ENCODE measurements around the gene EFNA3. TPM values are rescaled to one million over a fixed set of nuclear protein-coding genes. Genes with fewer than 3 reads are reported as not detected.
A peak's percentile ranks its signal among the peaks of the same experiment; 100 is the strongest.

Gene EFNA3
- total and polyA plus RNA-seq, 2 of the 4 experiments (the other 2 are of a cell fraction), result 0.72 to 1.6 TPM

GRCh38 chr1:155125946-155126555, 47.4 kb downstream of the EFNA3 start:
- H3K23ac ChIP-seq (ENCODE audit: low read depth, low read length), result no peak overlapping the region
- intact Hi-C loops (cut with micrococcal nuclease), result loop anchor here (5.0 kb wide), 1 partner anchor 34 kb away; no protein-coding TSS in a partner anchor
- H3K9me1 ChIP-seq (ENCODE audit: insufficient read depth, low read length), result peaks cover 8% of the 10 kb centered on the region; the same call in 1 of the 2 replicates
- no peak for DNase-seq
- H3K4me2 ChIP-seq (ENCODE audit: low read depth, low read length), result peak overlapping the region; percentile 4; the same call in 1 of the 2 replicates
- H3K4ac ChIP-seq (ENCODE audit: low read depth, low read length), result no peak overlapping the region
- H3K14ac ChIP-seq (replicated peaks; ENCODE audit: low read depth, low read length), result no peak overlapping the region
- peak overlapping the region; percentile 79 for H2AK9ac ChIP-seq (replicated peaks; ENCODE audit: low read depth, low read length, poor library complexity)
- H4K20me1 ChIP-seq (ENCODE audit: insufficient read depth, low read length), result peaks cover 2% of the 10 kb centered on the region
- ATAC-seq (ENCODE audit: low read depth), result peak; percentile 13
- ChIA-PET POLR2A (ENCODE audit: unreplicated experiment) (no interaction called here), CTCF (interaction anchor here (0.8 kb wide), 1 partner anchor 10 kb away, joined by 3 read pairs; no protein-coding TSS in a partner anchor)
- H2AFZ ChIP-seq (replicated peaks; ENCODE audit: low read length, poor library complexity), result peak overlapping the region; percentile 68
- H3K56ac ChIP-seq (ENCODE audit: extremely low read depth, insufficient read depth, low read length), result no peak overlapping the region
- H3K27me3 ChIP-seq (ENCODE audit: control insufficient read depth, insufficient read depth, low read length), result peaks cover 50% of the 10 kb centered on the region
- dilution Hi-C loops (cut with HindIII; ENCODE audit: low sequenced_read_pairs, unreplicated experiment), result no loop called here
- no peaks in the 10 kb centered on the region for H3K36me3 ChIP-seq (ENCODE audit: control insufficient read depth, insufficient read depth, low read length)
- no peak overlapping the region for H2BK5ac ChIP-seq (ENCODE audit: low read depth, low read length, poor library complexity, severe bottlenecking)
- no peak overlapping the region for H2BK120ac ChIP-seq (ENCODE audit: low read depth, low read length)
- no peak overlapping the region for H2BK20ac ChIP-seq (ENCODE audit: low read depth, low read length)
- TF ChIP-seq RFX5 (IDR thresholded peaks at IDR 0.05; ENCODE audit: low read depth, low read length), result no peak
- TF ChIP-seq ELK1 (IDR thresholded peaks at IDR 0.05; ENCODE audit: borderline replicate concordance, low read depth, low read length), result no peak
- TF ChIP-seq MAFK (IDR thresholded peaks at IDR 0.05; ENCODE audit: low read depth, low read length), result no peak
- no peak for TF ChIP-seq CHD1 (IDR thresholded peaks at IDR 0.05; ENCODE audit: low read depth, low read length)
- no peak for TF ChIP-seq CEBPB (IDR thresholded peaks at IDR 0.05; ENCODE audit: low read depth, low read length)
- no peak for TF ChIP-seq RAD21 (IDR thresholded peaks at IDR 0.05; ENCODE audit: low read length)
- TF ChIP-seq FOS (IDR thresholded peaks at IDR 0.05; ENCODE audit: low read depth, low read length), result no peak
- TF ChIP-seq MAZ (IDR thresholded peaks at IDR 0.05; ENCODE audit: borderline replicate concordance, low read depth, low read length), result no peak
- TF ChIP-seq USF2 (IDR thresholded peaks at IDR 0.05; ENCODE audit: low read depth, low read length), result no peak
- no peak for TF ChIP-seq SMC3 (IDR thresholded peaks at IDR 0.05; ENCODE audit: low read depth, low read length)
- H3K9ac ChIP-seq (ENCODE audit: low read depth, low read length), result no peak overlapping the region
- H3K4me3 ChIP-seq (ENCODE audit: insufficient read depth, low read depth, low read length), result no peak overlapping the region
- no peak overlapping the region for H3K27ac ChIP-seq (ENCODE audit: insufficient read depth, low read length)
- H3K9me3 ChIP-seq (ENCODE audit: control insufficient read depth, insufficient read depth, low read length), result no peaks in the 10 kb centered on the region
- H3K18ac ChIP-seq (ENCODE audit: low read depth, low read length), result no peak overlapping the region
- no TSS peak for BruUV-seq (replicated peaks)
- in situ Hi-C loops (cut with MboI; ENCODE audit: low sequenced_read_pairs), result no loop called here
- peaks cover 22% of the 10 kb centered on the region for H3K4me1 ChIP-seq (ENCODE audit: control insufficient read depth, insufficient read depth, low read length)
- H2AK5ac ChIP-seq (ENCODE audit: low read depth, low read length), result no peak overlapping the region
- H4K91ac ChIP-seq (ENCODE audit: insufficient read depth, low read depth, low read length), result no peak overlapping the region
- no peak overlapping the region for H2BK15ac ChIP-seq (ENCODE audit: low read depth, low read length)
- no peak overlapping the region for H4K8ac ChIP-seq (ENCODE audit: low read depth in 2 of 2, low read length in 2 of 2)
- H3K79me1 ChIP-seq (ENCODE audit: low read depth in 1 of 2, low read length in 2 of 2), result no peaks in the 10 kb centered on the region
- WGBS, 2 experiments (ENCODE audit: extremely low coverage in 2 of 2, insufficient read length in 1 of 2), result 11% methylated on average over 14 of the region's 53 CpGs; no CpG with 5 or more reads in 1 of the 2 experiments
- no peak overlapping the region for H4K5ac ChIP-seq (ENCODE audit: low read depth, low read length)
